Measurements from ENCODE around the gene BLCAP.

The BLCAP gene

DNA sequence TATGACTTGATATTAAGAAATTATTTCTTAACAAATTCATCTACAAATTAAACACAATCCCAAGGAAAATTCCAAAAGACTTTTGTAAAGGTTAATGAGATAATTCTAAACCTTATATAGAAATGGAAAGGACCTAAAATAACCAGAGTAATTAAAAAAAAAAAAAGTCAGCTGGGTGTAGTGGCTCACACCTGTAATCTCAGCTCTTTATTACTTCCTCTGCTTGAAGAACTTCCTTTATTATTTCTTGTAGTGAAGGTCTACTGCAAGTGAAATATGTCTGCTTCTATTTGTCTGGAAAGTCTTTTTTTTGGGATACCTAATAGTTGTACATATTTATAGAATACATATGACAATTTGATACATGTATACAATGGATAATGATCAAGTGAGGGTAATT is 20.2 kb upstream of the BLCAP start:
- H3K27ac ChIP-seq (ENCODE audit: extremely low read depth, low read depth, low read length): no peak overlapping the region
- H3K4me1 ChIP-seq (ENCODE audit: control insufficient read depth, insufficient read depth, low read length): no peaks in the 10 kb centered on the region
- CTCF ChIA-PET: interaction anchor here (0.6 to 2.3 kb wide), 3 partner anchors 13 to 302 kb away, joined by 3 to 11 read pairs (median 4); no protein-coding TSS in a partner anchor
- H3K9me3 ChIP-seq (ENCODE audit: control insufficient read depth, insufficient read depth, low read depth, low read length): no peaks in the 10 kb centered on the region
- TF ChIP-seq ZNF791 (tag by site-specific recombination; IDR thresholded peaks at IDR 0.05): no peak
- no peak for TF ChIP-seq KLF8 (tag by site-specific recombination; IDR thresholded peaks at IDR 0.05)
- TF ChIP-seq, protein P1, sequence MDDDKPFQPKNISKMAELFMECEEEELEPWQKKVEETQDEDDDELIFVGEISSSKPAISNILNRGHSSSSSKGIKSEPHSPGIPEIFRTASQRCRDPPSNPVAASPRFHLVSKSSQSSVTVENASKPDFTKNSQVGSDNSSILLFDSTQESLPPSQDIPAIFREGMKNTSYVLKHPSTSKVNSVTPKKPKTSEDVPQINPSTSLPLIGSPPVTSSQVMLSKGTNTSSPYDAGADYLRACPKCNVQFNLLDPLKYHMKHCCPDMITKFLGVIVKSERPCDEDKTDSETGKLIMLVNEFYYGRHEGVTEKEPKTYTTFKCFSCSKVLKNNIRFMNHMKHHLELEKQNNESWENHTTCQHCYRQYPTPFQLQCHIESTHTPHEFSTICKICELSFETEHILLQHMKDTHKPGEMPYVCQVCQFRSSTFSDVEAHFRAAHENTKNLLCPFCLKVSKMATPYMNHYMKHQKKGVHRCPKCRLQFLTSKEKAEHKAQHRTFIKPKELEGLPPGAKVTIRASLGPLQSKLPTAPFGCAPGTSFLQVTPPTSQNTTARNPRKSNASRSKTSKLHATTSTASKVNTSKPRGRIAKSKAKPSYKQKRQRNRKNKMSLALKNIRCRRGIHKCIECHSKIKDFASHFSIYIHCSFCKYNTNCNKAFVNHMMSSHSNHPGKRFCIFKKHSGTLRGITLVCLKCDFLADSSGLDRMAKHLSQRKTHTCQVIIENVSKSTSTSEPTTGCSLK (tag by site-specific recombination; IDR thresholded peaks at IDR 0.05): no peak
- TF ChIP-seq SP3 (tag by site-specific recombination; IDR thresholded peaks at IDR 0.05): no peak
- TF ChIP-seq ZBTB48 (tag by site-specific recombination; IDR thresholded peaks at IDR 0.05): no peak
- no peak for TF ChIP-seq ZNF529 (tag by site-specific recombination; IDR thresholded peaks at IDR 0.05; ENCODE audit: insufficient replicate concordance)
- no peak for TF ChIP-seq ZBTB26 (tag by site-specific recombination; optimal IDR thresholded peaks at IDR 0.05)
- no peak for TF ChIP-seq ZNF843 (tag by site-specific recombination; IDR thresholded peaks at IDR 0.05)
- no peak for TF ChIP-seq ZNF513 (tag by site-specific recombination; IDR thresholded peaks at IDR 0.05)
- no peak for TF ChIP-seq GFI1B (tag by site-specific recombination; IDR thresholded peaks at IDR 0.05)
- TF ChIP-seq ZNF830 (tag by site-specific recombination; IDR thresholded peaks at IDR 0.05; ENCODE audit: low read depth): no peak
- TF ChIP-seq SCRT2 (tag by site-specific recombination; IDR thresholded peaks at IDR 0.05): no peak
- TF ChIP-seq ZNF776 (tag by site-specific recombination; IDR thresholded peaks at IDR 0.05; ENCODE audit: borderline replicate concordance): no peak
- TF ChIP-seq HOXC10 (CRISPR knock-in tag; IDR thresholded peaks at IDR 0.05): no peak
- TF ChIP-seq PRDM1 (tag by site-specific recombination; IDR thresholded peaks at IDR 0.05): no peak
- no peak for TF ChIP-seq ZNF560 (tag by site-specific recombination; IDR thresholded peaks at IDR 0.05; ENCODE audit: borderline replicate concordance)
- no peak for TF ChIP-seq ZBTB20 (tag by site-specific recombination; IDR thresholded peaks at IDR 0.05)
- TF ChIP-seq ZNF792 (tag by site-specific recombination; IDR thresholded peaks at IDR 0.05): no peak
- TF ChIP-seq SETDB1 (IDR thresholded peaks at IDR 0.05; ENCODE audit: insufficient read length, low read length): no peak
- H3K4me3 ChIP-seq (ENCODE audit: low read depth, low read length): no peak overlapping the region
- no peaks in the 10 kb centered on the region for H3K36me3 ChIP-seq (ENCODE audit: control insufficient read depth in 2 of 2, insufficient read depth in 1 of 2, low read length in 2 of 2)
- POLR2A ChIA-PET: no interaction called here

GRCh38 chr20:37545516-37545915 is 17.8 kb upstream of the BLCAP start:
- CTCF ChIA-PET: interaction anchor here (0.6 kb wide), 1 partner anchor 449 kb away, joined by 3 read pairs; no protein-coding TSS in a partner anchor
- H3K4me3 ChIP-seq (ENCODE audit: low read depth, low read length): no peak overlapping the region
- no peak for TF ChIP-seq ZNF544 (tag by site-specific recombination; IDR thresholded peaks at IDR 0.05)
- TF ChIP-seq, protein P2, sequence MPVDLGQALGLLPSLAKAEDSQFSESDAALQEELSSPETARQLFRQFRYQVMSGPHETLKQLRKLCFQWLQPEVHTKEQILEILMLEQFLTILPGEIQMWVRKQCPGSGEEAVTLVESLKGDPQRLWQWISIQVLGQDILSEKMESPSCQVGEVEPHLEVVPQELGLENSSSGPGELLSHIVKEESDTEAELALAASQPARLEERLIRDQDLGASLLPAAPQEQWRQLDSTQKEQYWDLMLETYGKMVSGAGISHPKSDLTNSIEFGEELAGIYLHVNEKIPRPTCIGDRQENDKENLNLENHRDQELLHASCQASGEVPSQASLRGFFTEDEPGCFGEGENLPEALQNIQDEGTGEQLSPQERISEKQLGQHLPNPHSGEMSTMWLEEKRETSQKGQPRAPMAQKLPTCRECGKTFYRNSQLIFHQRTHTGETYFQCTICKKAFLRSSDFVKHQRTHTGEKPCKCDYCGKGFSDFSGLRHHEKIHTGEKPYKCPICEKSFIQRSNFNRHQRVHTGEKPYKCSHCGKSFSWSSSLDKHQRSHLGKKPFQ (tag by site-specific recombination; IDR thresholded peaks at IDR 0.05): no peak
- H3K36me3 ChIP-seq (ENCODE audit: control insufficient read depth in 2 of 2, insufficient read depth in 1 of 2, low read length in 2 of 2): no peaks in the 10 kb centered on the region
- POLR2A ChIA-PET: no interaction called here
- H3K4me1 ChIP-seq (ENCODE audit: control insufficient read depth, insufficient read depth, low read length): no peaks in the 10 kb centered on the region
- H3K9me3 ChIP-seq (ENCODE audit: control insufficient read depth, insufficient read depth, low read depth, low read length): no peaks in the 10 kb centered on the region
- H3K27ac ChIP-seq (ENCODE audit: extremely low read depth, low read depth, low read length): no peak overlapping the region

Data from HEK293 (cell line).